ENCODE data around the gene PDCD4.
"Not testable (repeated sequence)": the region's sequence is repeated elsewhere in the genome, so short reads cannot be mapped to it uniquely, and the experiment has no call there.

PDCD4 gene

GRCh38 chr10:110861476-110861875, 10.3 kb upstream of the PDCD4 start:
- DNase-seq (ENCODE audit: low read depth in 2 of 2), result no peak

DNA sequence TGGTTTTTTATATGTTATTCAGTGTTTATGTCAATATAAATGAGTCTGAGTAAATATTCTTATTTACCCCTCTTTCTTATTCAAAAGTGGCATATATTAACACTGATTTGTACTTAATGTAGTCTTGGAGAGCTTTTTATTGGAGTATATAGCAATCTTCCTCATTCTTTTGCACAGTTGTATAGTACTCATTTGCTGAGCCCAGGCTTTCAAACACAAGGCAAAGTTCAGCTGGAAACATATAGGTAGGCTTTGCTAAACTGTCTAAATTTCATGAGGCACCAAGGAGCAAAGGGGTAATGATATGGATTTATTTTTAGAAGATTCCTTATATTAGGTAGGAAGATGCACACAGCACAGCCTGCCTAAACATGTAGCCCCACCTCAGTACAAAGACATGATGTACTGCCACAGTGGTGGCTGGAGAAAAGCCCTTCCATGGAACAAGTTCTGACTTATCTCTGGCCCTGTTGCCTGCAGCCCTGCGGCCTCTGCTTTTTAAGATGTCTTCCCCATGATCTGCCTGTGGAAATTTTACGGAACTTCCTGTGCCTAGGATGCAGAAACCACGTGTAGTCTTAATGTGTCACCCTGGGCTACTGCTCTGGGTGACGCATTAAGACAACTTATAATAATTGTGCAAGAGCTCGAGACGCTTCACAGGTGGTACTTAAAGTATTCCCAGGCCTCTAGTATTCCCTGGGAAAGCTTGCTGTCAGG, 9.6 kb upstream of the PDCD4 start:
- DNase-seq (ENCODE audit: low read depth in 2 of 2), result no peak

DNA sequence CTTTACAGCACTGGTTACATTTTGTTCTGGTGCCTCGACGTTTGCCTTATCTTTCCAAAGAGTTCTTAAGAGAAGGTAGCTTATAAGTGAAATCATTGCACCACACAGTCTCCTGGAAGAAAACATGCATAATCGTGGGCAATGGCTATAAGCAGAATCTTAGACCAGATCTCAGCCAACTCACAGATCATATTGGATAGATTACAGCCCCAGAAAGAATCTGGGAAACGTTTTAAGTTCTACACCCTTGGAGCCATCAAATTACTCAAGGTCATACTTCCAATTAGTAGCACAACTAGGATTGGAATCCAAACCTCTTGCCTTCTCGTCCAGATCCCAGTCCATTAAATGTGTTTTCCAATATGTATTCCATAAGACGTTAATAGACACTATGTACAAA, 8.8 kb upstream of the PDCD4 start:
- no peak for DNase-seq (ENCODE audit: low read depth in 2 of 2)

- DNase-seq (ENCODE audit: low read depth in 2 of 2), result no peak
These were observed 8.4 kb upstream of the PDCD4 start for GRCh38 chr10:110863361-110863760.

- no peak for DNase-seq (ENCODE audit: low read depth in 2 of 2)
These were observed 7.8 kb upstream of the PDCD4 start for GRCh38 chr10:110863956-110864355.

GRCh38 chr10:110864662-110865140, 7.0 kb upstream of the PDCD4 start:
- no peak for DNase-seq (ENCODE audit: low read depth in 2 of 2)

DNA sequence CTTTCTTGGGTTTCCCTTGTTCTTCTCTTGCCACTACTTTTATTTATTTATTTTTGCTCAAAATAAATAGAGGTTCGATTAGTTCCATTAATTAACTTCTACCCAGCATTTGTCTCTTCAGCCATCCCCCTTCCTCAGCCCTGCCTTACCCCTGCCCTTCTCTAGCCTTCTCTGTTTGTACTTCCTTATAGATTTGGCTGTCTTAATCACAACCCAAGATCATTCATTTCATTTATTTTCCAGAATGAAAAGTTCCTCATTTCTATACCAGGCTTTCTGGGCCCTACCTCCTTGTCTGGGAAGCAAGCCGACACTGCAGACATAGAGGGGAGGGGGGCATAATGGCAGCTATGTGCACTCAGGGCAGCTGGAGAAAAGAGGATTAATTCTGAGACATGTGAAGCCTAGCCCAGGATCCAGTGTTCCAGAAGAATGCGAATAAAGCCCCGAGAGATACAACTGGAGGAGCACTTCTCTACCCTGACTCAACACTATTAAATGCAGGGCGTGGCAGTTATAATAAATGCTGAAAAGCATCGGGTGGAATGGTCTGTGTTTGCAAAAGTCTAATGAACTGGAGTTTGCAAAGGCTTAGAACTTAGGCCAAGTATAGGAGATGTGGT, 6.4 kb upstream of the PDCD4 start:
- no peak for DNase-seq (ENCODE audit: low read depth in 2 of 2)

- DNase-seq (ENCODE audit: low read depth in 2 of 2), result no peak
These were observed 5.8 kb upstream of the PDCD4 start for GRCh38 chr10:110865809-110866482.

DNA sequence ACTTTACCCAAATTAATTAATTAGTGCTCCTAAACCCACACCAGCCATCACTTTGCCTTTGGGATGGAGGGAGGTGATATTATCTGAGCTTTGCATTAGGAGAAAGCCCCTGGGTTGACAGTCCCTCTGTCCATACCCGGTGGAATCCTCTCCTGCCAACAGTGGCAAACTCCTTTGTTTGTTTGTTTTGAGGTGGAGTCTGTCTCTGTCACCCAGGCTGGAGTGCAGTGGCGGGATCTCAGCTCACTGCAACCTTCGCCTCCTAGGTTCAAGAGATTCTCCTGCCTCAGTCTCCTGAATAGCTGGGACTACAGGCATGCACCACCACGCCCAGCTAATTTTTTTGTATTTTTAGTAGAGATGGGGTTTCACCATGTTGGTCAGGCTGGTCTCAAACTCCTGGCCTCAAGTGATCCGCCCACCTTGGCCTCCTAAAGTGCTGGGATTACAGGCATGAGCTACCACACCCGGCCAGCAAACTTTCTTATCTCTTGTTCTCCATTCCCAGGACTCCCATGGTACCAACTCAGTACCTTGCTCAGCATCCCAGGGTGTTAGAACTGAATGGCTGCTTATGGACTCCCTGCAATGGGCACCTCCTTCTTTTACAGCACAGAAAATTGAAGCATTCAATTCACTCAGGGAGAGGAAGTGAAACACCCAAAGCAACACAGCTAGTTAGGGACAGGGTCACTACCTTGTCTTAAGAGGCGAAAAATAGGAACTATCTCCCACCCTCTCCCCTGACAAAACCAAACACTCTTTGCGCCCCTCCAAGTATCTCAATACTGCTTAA, 4.5 kb upstream of the PDCD4 start:
- not testable (repeated sequence) for DNase-seq (ENCODE audit: low read depth in 2 of 2)

GRCh38 chr10:110867807-110868465, 3.8 kb upstream of the PDCD4 start:
- no peak for DNase-seq (ENCODE audit: low read depth in 2 of 2)

DNA sequence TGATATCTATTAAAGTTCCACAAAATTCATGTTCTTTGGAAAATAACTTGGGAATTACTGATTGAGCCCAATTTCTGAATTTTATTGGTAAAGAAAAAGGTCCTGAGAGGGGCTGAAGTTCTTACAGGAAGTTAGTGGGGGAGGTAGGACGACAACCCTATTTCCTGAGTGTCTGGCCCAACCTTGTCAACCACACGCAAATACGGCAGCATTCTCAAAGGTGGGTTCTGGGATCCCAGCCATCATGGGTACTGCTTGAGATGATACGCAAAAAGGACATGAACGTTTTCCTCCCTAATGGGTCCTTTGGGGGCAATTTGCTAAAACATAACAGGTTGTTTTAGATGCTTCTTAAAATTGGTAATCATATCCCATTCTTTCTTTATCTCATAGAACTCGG, 2.7 kb upstream of the PDCD4 start:
- DNase-seq (ENCODE audit: low read depth in 2 of 2), result no peak

- DNase-seq (ENCODE audit: low read depth in 2 of 2), result no peak
These were observed 868 bp upstream of the PDCD4 start for GRCh38 chr10:110870823-110871297.

- DNase-seq (ENCODE audit: low read depth in 2 of 2), result peak; percentile 47 to 66
These were observed 636 bp downstream of the PDCD4 start for GRCh38 chr10:110872145-110872983.

GRCh38 chr10:110872984-110873923, 1.5 kb downstream of the PDCD4 start:
- DNase-seq (ENCODE audit: low read depth in 2 of 2), result no peak

- DNase-seq (ENCODE audit: low read depth in 2 of 2), result no peak
These were observed 2.2 kb downstream of the PDCD4 start for GRCh38 chr10:110873951-110874350.

- DNase-seq (ENCODE audit: low read depth in 2 of 2), result no peak
These were observed 4.3 kb downstream of the PDCD4 start for GRCh38 chr10:110876000-110876399.

GRCh38 chr10:110876788-110877187, 5.1 kb downstream of the PDCD4 start:
- no peak for DNase-seq (ENCODE audit: low read depth in 2 of 2)

DNA sequence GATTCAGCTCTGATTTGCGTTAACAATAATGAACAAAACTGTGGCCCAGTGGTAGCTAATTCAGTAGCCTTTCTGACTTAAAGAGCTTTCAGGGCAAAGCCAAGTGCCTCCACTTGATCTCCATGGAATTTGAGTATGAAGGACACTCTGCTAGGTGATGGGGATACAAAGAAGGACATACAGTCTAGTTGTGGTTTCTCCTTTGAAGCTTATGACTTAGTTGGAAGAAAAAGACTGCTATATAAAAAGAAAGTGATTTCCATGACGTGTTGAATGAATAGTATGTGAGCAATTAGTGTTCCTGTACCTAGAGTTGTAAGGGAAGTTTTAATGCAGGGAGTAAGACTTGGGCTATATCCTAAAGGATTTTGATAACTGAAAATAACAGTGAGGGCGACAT, 8.3 kb downstream of the PDCD4 start:
- DNase-seq (ENCODE audit: low read depth in 2 of 2), result no peak

GRCh38 chr10:110881247-110881646, 9.5 kb downstream of the PDCD4 start:
- DNase-seq (ENCODE audit: low read depth in 2 of 2), result no peak
